Measurements from ENCODE around the gene CBFA2T3.

GRCh38 chr16:88992351-88993165 lies 15.6 kb upstream of the CBFA2T3 start:
- no peak for TF ChIP-seq CTCF (IDR thresholded peaks at IDR 0.05; ENCODE audit: insufficient read depth, low read depth, low read length)
- TF ChIP-seq EZH2 (IDR thresholded peaks at IDR 0.05; ENCODE audit: insufficient read depth, low read length), result no peak

Data from astrocyte (in vitro differentiated cells and primary cell).